HL-60/S4 treated with phorbol 12-myristate 13-acetate at 8.2 ng/mL for 4 days and 3 days (cell line): ENCODE measurements around the gene PHLDA1.
"Not testable (repeated sequence)": the region's sequence is repeated elsewhere in the genome, so short reads cannot be mapped to it uniquely, and the experiment has no call there.

Experiments used
- in situ Hi-C: fragments of 300-500 bp; cut with MboI; formaldehyde crosslinking; loops from 2 replicates; pipeline ENCODE4 v1.15.0; 2022; ENCODE audit warnings: low sequenced_read_pairs

Gene PHLDA1

GRCh38 chr12:75991753-75992152 is 39.8 kb downstream of the PHLDA1 start:
- in situ Hi-C loops, result no loop called here

DNA sequence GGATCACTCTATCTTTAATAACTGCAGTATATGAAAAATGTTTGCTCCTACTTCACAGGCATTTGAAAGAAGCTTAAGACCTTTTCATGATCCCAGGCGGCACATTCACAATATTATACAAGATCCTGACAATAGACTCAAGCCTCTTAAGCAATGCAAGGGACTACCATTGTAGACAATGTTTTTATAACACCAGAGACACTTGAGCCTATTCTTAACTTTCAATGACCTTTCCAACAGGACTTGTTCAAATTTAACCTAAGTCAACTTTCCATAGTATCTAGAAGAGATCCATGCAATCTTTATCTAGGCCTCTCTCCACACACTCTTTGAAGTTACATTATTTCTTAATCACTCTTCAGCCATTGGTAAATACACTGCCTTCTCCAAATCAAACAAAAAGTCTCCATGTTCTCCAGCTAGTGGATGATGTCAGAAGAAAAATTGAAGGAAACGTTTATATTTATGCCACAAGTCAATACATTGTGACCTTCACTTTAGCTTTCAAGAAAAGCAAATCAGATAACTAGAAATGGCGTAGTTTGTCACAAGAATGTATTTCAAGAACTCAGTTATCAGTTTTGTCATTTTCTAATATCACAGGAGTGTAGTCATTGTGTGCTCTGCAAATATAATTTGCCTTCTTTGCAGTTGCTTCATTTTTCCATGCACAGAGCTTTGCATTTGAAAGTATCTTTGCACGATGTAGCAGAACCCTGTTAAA is 41.2 kb downstream of the PHLDA1 start:
- in situ Hi-C loops, result no loop called here

DNA sequence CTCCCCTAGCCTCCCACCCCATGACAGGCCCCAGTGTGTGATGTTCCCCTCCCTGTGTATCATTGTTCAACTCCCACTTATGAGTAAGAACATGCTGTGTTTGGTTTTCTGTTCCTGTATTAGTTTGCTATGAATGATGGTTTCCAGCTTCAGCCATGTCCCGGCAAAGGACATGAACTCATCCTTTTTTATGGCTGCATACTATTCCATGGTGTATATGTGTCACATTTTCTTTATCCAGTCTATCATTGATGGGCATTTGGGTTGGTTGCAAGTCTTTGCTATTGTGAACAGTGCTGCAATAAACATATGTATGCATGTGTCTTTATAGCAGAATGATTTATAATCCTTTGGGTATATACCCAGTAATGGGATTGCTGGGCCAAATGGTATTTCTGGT is 43.9 kb downstream of the PHLDA1 start:
- in situ Hi-C loops, result not testable (repeated sequence)

- in situ Hi-C loops, result no loop called here
These were observed 45.4 kb downstream of the PHLDA1 start for GRCh38 chr12:75986001-75986746.

GRCh38 chr12:75985566-75985965 is 46.0 kb downstream of the PHLDA1 start:
- in situ Hi-C loops, result no loop called here

DNA sequence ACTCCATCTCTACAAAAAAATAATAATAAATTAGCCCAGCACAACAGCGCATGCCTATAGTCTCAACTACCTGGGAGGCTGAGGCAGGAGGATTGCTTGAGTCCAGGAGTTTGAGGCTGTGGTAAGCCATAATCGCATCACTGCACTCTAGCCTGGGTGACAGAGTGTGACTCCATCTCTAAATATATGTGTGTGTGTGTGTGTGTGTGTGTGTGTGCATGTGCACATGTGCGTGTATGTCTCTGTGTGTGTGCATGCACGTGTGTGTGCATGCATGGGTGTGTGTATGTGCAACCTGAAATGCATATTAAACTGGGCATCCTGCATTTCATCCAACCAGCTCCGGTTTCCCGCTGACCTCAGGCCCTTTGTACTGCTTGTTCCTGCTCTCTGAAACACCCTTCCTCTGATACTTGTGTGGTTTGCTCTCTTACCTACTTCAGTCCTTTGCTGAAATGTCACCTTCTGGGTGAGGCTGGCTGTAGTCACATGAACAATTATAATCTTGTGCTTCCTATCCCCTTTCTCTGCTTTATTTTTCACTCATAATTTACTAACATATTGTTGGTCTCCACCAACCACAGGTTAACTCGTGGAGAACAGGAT is 46.9 kb downstream of the PHLDA1 start:
- in situ Hi-C loops, result no loop called here

- in situ Hi-C loops, result not testable (repeated sequence)
These were observed 47.7 kb downstream of the PHLDA1 start for GRCh38 chr12:75983851-75984250.

DNA sequence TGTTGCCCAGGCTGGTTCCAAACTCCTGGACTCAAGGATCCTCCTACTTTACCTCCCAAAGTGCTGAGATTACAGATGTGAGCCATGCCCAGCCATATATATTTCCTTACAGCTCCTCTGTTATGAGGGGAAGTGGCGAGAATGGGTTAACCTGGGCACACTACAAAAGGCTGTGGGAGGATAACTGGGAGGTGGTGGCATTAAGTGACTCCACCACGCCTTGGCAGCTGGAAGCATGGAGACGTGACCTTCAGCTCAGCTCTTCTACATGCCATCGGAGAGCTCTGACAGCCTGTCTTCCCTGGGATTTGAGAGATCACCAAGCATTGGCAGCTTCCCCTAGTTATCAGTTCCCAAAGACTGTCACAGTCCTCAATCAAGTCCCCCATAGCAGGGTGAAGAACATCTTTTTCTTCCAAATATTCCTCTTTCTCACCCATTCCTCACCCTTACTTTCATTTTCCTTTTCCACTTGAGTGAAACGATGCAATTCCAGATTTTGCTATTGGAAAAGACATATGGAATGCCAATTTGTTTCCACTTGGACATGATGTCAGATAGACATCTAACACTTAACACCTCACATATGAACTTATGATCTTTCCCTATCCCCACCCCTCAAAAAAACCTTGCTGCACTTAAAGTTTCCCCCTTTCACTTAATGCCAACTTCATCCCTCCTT is 48.5 kb downstream of the PHLDA1 start:
- in situ Hi-C loops, result no loop called here

- in situ Hi-C loops, result no loop called here
These were observed 49.4 kb downstream of the PHLDA1 start for GRCh38 chr12:75982169-75982564.

- in situ Hi-C loops, result no loop called here
These were observed 50.1 kb downstream of the PHLDA1 start for GRCh38 chr12:75981247-75982168.

DNA sequence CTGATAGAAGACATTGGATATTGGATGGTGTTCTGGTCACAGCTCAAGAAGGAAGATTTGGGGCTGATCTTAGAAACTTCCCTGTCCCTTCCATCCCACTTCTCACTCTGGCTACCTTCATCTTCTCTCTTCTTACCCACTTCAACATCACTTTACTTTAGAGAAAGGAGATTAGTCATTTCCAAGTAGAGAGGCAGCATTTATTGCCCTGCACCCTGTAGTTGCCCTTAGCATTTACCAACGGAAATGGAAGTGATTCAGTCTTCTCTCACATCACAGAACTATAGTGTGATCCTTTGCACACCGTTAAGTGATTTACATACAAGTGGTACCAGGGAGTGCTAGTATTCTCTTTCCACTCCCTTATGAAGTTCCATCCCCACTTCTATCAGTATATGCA is 52.4 kb downstream of the PHLDA1 start:
- in situ Hi-C loops, result no loop called here

DNA sequence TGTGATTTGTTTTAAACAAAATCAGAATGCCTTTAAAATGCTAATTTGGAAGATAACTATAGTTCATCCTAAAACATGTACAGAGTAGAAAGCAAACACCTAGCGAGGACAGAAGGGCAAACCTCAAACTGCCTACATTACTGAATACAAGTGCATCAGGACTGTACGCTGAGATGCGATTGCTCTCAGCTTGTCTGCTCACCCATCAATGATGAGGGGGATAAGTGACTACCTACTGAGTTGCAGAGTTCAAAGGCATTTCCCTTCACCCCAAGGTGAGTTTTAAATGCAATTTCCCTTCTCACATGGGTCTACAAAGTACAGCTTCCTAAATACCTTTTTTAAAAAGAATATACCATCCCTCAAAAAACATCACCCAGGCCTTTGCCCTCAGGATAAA is 52.9 kb downstream of the PHLDA1 start:
- in situ Hi-C loops, result no loop called here

DNA sequence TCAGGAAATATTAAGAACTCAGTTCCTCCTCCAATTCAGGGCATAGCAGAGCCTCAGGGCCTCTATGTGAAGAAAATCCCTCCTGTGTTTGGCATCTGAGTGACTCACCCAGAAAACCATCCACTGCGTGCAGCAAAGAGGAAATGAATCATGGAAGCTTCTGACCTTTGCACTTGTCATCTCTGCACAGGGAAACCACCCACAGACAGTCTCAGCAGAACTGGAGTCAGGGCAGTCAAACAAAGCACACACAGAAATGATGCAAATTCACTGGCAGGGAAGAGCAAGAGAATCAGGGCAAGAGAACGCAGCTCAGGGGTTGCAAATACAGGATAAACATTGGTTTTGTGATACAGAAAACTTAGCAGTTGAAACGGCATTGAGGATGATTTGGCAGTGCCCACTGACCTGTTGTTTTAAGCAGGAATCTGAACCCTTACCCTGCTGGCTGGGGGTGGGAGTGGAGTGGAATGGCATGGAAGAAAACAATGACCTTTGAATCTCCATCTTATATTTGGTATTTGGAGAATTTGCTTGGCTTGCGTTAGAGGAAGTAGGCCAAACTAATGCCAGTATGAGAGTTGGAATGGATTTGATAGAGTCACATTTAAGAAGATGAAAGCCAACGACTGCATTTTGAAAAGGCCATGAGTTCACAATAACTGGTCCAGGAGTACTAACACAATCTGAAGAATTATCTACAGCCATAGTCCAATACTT is 53.5 kb downstream of the PHLDA1 start:
- in situ Hi-C loops, result no loop called here

- in situ Hi-C loops, result no loop called here
These were observed 54.0 kb downstream of the PHLDA1 start for GRCh38 chr12:75977590-75977951.

- in situ Hi-C loops, result no loop called here
These were observed 54.7 kb downstream of the PHLDA1 start for GRCh38 chr12:75976913-75977312.

DNA sequence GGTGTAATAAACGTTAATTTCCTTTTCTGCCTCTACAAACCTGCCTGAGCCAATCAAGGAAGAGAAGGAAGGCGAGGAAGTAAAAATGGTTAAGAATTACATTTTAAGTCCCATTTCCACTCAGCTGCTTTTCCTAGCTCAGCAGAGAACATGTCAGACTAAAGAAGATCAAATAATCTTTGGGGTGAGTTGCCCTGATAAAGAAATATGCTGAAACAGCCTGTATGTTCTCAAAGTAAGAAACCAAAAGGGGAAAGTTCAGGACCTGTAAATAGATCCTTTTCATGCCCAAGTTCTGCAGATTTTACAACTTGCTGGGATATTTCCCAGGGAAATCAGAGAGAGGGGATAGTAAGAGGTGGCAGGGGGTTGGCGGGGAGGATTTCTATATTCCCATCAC is 55.5 kb downstream of the PHLDA1 start:
- in situ Hi-C loops, result no loop called here

- in situ Hi-C loops, result no loop called here
These were observed 55.9 kb downstream of the PHLDA1 start for GRCh38 chr12:75975702-75976101.
